Right ventricle myocardium superior (tissue), 1 donor: ENCODE data around the gene LPAR1. TPM values are rescaled to one million over a fixed set of nuclear protein-coding genes. Genes with fewer than 3 reads are reported as not detected.
A peak's percentile ranks its signal among the peaks of the same experiment; 100 is the strongest.

Source experiments
- ATAC-seq: fragments of 200-7000 bp; cut with Tn5 transposase; one replicate; pipeline ENCODE4 v1.9.1; 2020; ENCODE audit warnings: mild to moderate bottlenecking; ENCODE audit not compliant: poor library complexity
- DNase-seq: peaks from one replicate; pipeline ENCODE4 v3.0.0-alpha.2; 2020
- intact Hi-C: fragments of 100-400 bp; cut with DNase I; formaldehyde crosslinking; loops from one replicate; pipeline ENCODE4 v1.11.2; 2022
- total RNA-seq: library from RNA; stranded (reverse); fragmentation: NEBNext Ultra II Directional; extraction: Animal tissue kit (Norgen Biotek cat#: 25700); gene quantifications from one replicate; pipeline ENCODE4 v1.2.1, GENCODE V29; 2021
- donor health status: DM: no; HTN: yes; CAD: no; lungs with severe emphysema.

Gene LPAR1
- total RNA-seq, 1 donor from 2014 or later = 12.7 TPM

DNA sequence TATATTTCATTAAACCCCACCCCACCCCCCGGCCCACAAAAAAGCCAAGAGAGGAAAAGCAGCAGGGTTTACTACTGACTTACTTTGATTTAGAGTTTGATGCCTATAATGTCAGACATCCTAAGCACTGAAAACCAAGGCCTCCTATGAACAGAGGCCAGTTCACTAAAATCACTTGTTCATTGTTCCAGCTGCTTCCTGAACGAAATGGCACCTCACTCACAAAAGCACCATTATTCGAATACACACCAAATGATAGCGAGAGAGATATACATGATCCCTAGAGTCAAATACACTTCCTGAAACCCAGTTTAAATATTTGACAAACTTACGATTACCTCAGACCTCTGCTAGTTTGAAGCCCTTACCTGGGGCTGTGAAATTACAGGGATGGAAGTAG is 66.6 kb downstream of the LPAR1 start:
- intact Hi-C loops = no loop called here
- ATAC-seq = no peak
- no peak for DNase-seq

GRCh38 chr9:110971234-110971633 is 67.0 kb downstream of the LPAR1 start:
- intact Hi-C loops = no loop called here
- ATAC-seq (no peak), DNase-seq (no peak)

DNA sequence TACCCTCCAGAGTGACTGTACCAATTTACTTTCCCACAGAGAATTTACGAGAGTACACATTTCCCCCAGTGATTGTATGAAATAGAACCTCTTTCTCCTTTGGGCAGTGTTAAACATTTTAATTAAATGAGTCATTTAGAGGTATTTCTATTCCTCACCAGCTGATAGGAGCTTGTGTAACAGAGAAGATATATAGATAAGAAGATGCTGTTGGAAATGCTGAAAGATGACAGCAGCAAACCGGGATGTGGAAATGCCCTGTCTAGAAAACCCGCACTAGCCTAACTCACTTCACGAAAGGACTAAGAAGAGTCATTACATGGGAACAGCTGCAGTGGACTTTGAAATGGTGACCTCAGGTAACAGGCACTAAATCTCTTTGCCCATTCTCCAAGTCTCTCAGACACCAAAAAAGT is 68.3 kb downstream of the LPAR1 start:
- intact Hi-C loops = no loop called here
- no peak for ATAC-seq

GRCh38 chr9:110968096-110968495 is 70.2 kb downstream of the LPAR1 start:
- DNase-seq (no peak), ATAC-seq (no peak)
- intact Hi-C loops = no loop called here

More for the DNA sequence above, 68.3 kb downstream of the LPAR1 start:
- DNase-seq = no peak

DNA sequence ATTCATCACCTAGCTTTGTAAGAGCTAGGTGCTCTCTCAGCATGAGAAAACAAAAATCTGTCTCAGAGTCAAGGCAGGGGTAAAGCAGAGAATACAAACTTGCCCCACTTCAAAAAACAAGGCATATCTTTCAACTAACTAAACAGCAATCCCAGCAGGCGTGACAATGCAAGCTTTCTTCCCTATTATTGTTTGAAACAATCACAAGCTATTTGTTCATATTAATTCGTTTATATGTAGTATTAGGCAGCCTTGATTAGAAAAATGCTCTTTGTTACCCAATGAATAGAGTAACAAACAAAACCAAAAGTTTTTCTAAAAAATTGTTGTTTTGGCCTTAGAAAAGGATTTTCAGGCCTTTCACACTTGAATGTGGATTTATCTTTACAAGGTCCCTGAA is 71.1 kb downstream of the LPAR1 start:
- intact Hi-C loops = no loop called here
- DNase-seq (no peak), ATAC-seq (no peak)

DNA sequence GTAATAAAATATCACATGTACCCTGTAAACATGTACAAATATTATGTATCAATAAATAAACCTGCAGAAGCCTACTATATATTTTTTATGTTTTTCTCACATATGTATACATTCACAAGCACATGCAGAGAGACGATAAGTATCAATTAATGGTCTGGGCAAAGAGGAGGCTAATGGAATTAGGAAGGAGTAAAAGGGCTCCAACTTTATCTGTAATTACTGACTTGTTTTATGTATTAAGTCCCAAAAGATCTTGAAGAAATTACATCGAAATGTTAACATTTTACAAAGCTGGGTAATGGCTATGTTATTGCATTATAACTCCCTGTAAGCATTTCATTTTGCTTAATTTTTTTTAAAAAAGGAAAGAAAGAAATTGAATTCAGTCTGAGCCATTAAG is 78.0 kb downstream of the LPAR1 start:
- intact Hi-C loops = no loop called here
- DNase-seq = no peak
- no peak for ATAC-seq

- intact Hi-C loops = no loop called here
- DNase-seq (no peak), ATAC-seq (no peak)
Measured at GRCh38 chr9:110958847-110959246, 79.4 kb downstream of the LPAR1 start.

DNA sequence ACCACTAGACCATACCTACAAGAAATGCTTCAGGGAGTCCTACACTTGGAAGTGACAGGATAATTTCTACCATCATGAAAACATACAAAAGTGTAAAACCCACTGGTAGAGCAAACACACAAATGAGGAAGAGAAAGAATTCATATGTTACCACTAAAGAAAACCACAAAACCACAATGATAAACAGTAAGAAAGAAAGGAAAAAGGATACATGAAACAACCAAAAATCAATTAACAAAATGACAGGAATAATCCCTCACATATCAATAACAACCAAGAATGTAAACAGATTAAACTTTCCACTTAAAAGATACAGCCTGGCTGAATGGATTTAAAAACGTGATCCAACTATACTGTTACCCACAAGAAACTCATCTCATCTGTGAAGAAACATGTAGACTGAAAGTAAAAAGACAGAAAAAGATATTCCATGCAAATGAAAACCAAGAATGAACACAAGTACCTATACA is 83.4 kb downstream of the LPAR1 start:
- DNase-seq (no peak), ATAC-seq (no peak)
- intact Hi-C loops = no loop called here

DNA sequence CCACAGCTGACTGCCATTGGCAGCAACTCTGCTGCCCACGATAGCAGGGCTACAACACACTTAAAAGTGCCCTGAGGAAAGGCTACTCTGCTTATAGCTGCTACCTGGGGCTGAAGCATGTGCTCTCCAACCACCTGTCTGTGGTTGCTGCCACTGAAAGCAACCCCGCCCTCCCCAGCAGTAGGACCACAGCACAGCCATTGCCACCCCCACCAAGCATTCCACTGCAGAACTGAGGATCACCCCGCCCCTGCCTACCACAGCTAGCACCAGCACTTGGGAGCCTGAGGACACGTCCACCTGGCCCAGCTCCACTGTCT is 85.8 kb downstream of the LPAR1 start:
- intact Hi-C loops = no loop called here
- no peak for ATAC-seq
- DNase-seq = no peak

- ATAC-seq (no peak), DNase-seq (no peak)
- intact Hi-C loops = no loop called here
Measured at GRCh38 chr9:110951805-110952539, 86.3 kb downstream of the LPAR1 start.

DNA sequence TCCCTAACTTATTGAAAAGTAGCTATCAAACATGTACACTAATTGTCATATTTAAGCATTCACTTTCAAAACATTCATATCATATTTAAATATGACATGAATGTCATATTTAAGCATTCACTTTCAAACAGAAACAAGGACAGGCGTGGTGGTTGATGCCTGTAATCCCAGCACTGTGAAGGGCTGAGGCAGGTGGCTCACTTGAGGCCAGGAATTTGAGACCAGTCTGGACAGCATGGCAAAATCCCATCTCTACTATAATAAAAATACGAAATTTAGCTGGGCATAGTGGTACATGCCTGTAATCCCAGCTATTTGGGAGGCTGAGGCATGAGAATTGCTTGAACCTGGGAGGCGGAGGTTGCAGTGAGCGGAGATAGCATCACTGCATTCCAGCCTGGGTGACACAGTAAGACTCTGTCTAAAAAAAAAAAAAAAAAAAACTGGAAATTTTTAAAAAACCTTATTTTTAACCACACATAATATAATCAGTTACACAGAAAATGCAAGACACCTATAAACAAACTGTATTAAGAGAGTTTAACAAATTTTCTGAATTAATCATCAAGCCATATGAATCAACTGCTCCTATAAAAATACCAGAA is 88.1 kb downstream of the LPAR1 start:
- intact Hi-C loops = no loop called here

GRCh38 chr9:110949081-110949480 is 89.2 kb downstream of the LPAR1 start:
- DNase-seq = no peak
- intact Hi-C loops = no loop called here
- no peak for ATAC-seq

More for the DNA sequence above, 88.1 kb downstream of the LPAR1 start:
- ATAC-seq (no peak), DNase-seq (no peak)

GRCh38 chr9:110947491-110948044 is 90.7 kb downstream of the LPAR1 start:
- DNase-seq (no peak), ATAC-seq (no peak)
- intact Hi-C loops = no loop called here

- no peak for DNase-seq
- intact Hi-C loops = no loop called here
- ATAC-seq = no peak
Measured at GRCh38 chr9:110942522-110942921, 95.7 kb downstream of the LPAR1 start.

GRCh38 chr9:110940951-110941557 is 97.2 kb downstream of the LPAR1 start:
- intact Hi-C loops = no loop called here
- no peak for ATAC-seq
- DNase-seq = no peak

DNA sequence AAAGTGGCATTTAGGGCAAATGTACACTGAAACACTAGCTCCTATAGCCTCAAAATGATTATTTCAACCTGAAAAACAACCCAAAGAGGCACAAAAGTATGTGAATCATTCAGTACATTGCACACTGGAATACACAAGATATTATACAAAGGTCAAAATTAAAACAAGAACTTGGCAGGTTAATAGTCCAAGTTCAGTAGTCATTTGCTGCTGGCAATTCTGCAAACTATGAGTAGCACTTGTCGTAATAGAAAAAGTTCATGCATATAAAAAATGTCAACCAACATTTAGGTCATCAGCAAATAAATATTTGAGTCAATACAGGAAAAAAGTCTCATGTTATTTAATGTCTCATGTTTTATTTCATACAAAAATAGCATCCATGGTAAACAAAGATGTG is 98.7 kb downstream of the LPAR1 start:
- ATAC-seq (no peak), DNase-seq (no peak)
- intact Hi-C loops = no loop called here

DNA sequence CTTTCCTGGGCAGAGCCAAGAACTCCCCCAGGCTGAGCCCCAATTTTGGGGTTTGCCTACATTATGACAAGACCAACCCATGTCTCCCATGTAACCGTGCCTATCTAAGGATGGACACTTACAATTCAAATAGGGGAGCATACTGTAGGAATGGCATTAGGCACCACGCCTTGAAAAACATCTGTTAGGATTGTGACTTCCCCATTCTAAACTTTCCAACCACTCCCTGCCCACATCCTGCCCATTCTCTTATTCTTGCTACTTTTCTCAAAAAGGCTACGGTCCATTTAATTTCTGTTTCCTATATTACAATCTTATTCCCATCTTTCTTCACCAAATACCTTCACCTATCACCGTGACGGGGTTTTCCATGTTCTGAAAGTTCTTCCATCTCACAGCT is 99.2 kb downstream of the LPAR1 start:
- intact Hi-C loops = no loop called here
- ATAC-seq = peak; percentile 34

DNA sequence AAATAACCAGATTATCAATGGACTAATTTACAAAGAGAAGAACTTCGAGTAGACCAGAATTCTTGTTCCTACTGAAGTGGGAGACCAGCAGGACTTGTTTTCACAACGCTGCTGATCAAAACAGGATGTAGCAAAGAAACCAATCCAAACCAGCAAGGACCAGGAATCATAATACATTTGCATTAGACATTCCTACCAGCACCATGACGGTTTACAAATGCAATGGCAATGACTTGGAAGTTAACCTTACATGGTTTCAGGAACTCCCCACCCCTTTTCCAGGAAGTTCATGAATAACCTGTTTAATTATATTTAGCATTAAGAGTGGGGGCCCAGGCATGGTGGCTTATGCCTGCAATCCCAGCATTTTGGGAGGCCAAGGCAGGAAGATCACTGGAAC is 100.0 kb downstream of the LPAR1 start:
- DNase-seq (no peak), ATAC-seq (no peak)
- intact Hi-C loops = no loop called here

More for the DNA sequence above, 99.2 kb downstream of the LPAR1 start:
- no peak for DNase-seq

DNA sequence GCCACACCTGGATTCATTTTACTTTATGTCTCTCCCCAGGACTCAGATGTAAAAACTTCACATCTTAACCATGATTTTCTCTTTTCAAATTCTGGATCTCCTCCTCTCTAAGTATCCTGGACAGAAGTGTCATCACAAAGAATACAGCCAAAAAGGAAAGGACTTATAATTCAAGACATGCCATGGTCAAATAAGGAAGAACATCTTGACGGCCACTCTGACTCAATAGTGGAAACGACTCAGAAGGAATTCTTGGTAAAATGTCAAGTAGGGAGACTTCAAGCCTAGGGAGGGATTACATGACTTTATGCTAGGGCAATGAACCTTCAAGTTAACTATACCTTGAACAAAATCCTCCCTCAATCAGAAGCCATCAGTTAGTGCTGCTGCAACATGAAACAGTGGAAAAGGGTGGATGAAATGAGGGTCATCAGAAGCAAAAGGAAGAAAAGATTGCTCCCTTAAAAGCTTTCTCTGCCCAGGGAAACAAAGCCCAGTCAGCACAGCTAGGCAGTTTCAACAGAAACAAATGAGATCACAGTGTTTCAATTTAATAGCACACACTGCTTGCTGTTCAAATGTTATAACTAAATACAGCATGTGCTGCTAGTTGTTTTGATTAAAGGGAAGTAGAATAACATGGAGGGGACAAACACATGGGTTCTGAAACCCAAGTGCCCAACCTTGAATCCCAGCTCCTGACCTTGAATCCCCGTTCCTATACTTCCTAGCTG is 101.4 kb downstream of the LPAR1 start:
- DNase-seq = no peak
- peak; percentile 39 for ATAC-seq
- intact Hi-C loops = no loop called here
